GM12878 (cell line): ENCODE measurements around the gene SLC25A45. TPM values are rescaled to one million over a fixed set of nuclear protein-coding genes. Genes with fewer than 3 reads are reported as not detected.
A peak's percentile ranks its signal among the peaks of the same experiment; 100 is the strongest.

Experiments
- ASH2L ChIP-seq: fragments of 300-600, 200-600 bp; sonication (generic); IDR thresholded peaks from 2 replicates; pipeline ENCODE4 v1.6.1; 2017; ENCODE audit warnings: low read depth, mild to moderate bottlenecking, borderline replicate concordance
- ATF2 ChIP-seq: IDR thresholded peaks from 2 replicates; pipeline ENCODE4 v1.6.1; 2012; ENCODE audit warnings: low read length, inconsistent platforms
- BCL11A ChIP-seq: IDR thresholded peaks from 2 replicates; pipeline ENCODE4 v1.6.1; 2011; ENCODE audit warnings: low read depth, low read length
- BCL3 ChIP-seq: IDR thresholded peaks from 2 replicates; pipeline ENCODE4 v1.6.1; 2011; ENCODE audit warnings: borderline replicate concordance, low read depth, mild to moderate bottlenecking, moderate library complexity, low read length; ENCODE audit not compliant: insufficient read depth, poor library complexity, severe bottlenecking
- CBX5 ChIP-seq: sonication (generic); IDR thresholded peaks from 2 replicates; pipeline ENCODE4 v1.6.1; 2016; ENCODE audit warnings: low read depth, moderate library complexity, mild to moderate bottlenecking, inconsistent platforms
- EED ChIP-seq: sonication (generic); IDR thresholded peaks from 2 replicates; pipeline ENCODE4 v1.6.1; 2016; ENCODE audit warnings: antibody characterized with exemption, low read depth
- FOXK2 ChIP-seq: fragments of 450-650 bp; IDR thresholded peaks from 2 replicates; pipeline ENCODE4 v1.6.1; 2017; ENCODE audit warnings: mild to moderate bottlenecking, moderate library complexity
- IKZF2 ChIP-seq, 2 experiments: fragments of 450-650 bp; IDR thresholded peaks; 2 replicates each; pipeline ENCODE4 v1.6.1; 2017; ENCODE audit warnings: mild to moderate bottlenecking in 2 of 2, moderate library complexity in 2 of 2
- KDM1A ChIP-seq: fragments of 200-600 bp; sonication (generic); IDR thresholded peaks from 2 replicates; pipeline ENCODE4 v1.6.1; 2016; ENCODE audit warnings: borderline replicate concordance
- MYC ChIP-seq: IDR thresholded peaks from 2 replicates; pipeline ENCODE4 v1.6.1; 2011; ENCODE audit warnings: mild to moderate bottlenecking, low read length, moderate library complexity, inconsistent platforms; ENCODE audit not compliant: insufficient read depth, insufficient replicate concordance, insufficient read length, severe bottlenecking
- NFIC ChIP-seq: IDR thresholded peaks from 2 replicates; pipeline ENCODE4 v1.6.1; 2012; ENCODE audit warnings: low read depth, mild to moderate bottlenecking, inconsistent platforms, low read length, moderate library complexity
- RCOR1 ChIP-seq: conservative IDR thresholded peaks from 2 replicates; pipeline ENCODE4 v1.6.1; 2012; ENCODE audit warnings: low read depth, low read length, improper control_type of control experiment
- STAT3 ChIP-seq: IDR thresholded peaks from 2 replicates; pipeline ENCODE4 v1.6.1; 2011; ENCODE audit warnings: low read depth, low read length, improper control_type of control experiment
- SUZ12 ChIP-seq: fragments of 200-600 bp; sonication (generic); IDR thresholded peaks from one replicate; pipeline ENCODE4 v1.6.1; 2018; ENCODE audit warnings: antibody characterized with exemption, mild to moderate bottlenecking; ENCODE audit not compliant: unreplicated experiment
- TARDBP ChIP-seq: IDR thresholded peaks from 2 replicates; pipeline ENCODE4 v1.6.1; 2016; ENCODE audit warnings: borderline replicate concordance
- YY1 ChIP-seq: IDR thresholded peaks from 2 replicates; pipeline ENCODE4 v1.6.1; 2011; ENCODE audit warnings: low read depth, mild to moderate bottlenecking, low read length
- ZBTB40 ChIP-seq: fragments of 450-650 bp; IDR thresholded peaks from 2 replicates; pipeline ENCODE4 v1.6.1; 2016; ENCODE audit warnings: mild to moderate bottlenecking, moderate library complexity, borderline replicate concordance
- ZNF207 ChIP-seq: fragments of 450-650 bp; IDR thresholded peaks from 2 replicates; pipeline ENCODE4 v1.6.1; 2014; ENCODE audit warnings: antibody characterized with exemption, mild to moderate bottlenecking, borderline replicate concordance
- ZNF217 ChIP-seq: fragments of 450-650 bp; IDR thresholded peaks from 2 replicates; pipeline ENCODE4 v1.6.1; 2017; ENCODE audit warnings: antibody characterized with exemption, mild to moderate bottlenecking
- ZSCAN29 ChIP-seq: fragments of 450-650 bp; IDR thresholded peaks from 2 replicates; pipeline ENCODE4 v1.6.1; 2017; ENCODE audit warnings: mild to moderate bottlenecking, moderate library complexity
- polyA plus RNA-seq, 11 experiments: library from polyadenylated mRNA; depleted of rRNA in 4 of 11; unstranded in 6 of 11; stranded (reverse) in 5 of 11; fragments of >200 nt; fragmentation: Nextera tagmentation in 4 of 11; fragmentation: Illumina TruSeq in 1 of 11; extraction: Ambion mirVana in 4 of 11; extraction: Trizol in 1 of 11; gene quantifications; 1 replicate in 1 of 11; 2 replicates in 10 of 11; pipeline versions ENCODE4 v1.2.1 to v1.2.3, GENCODE V29; 2011 to 2016; ENCODE audit warnings: inconsistent platforms in 2 of 11, missing spikeins in 2 of 11, low read depth in 1 of 11
- total RNA-seq, 4 experiments: library from RNA; depleted of rRNA in 3 of 4; stranded (reverse); fragments of >200 nt in 3 of 4; fragmentation: Illumina TruSeq in 1 of 4; extraction: Trizol in 1 of 4; gene quantifications; 2 replicates each; pipeline versions ENCODE4 v1.2.1 to v1.2.3, GENCODE V29; 2013 to 2021
- TF ChIP-seq, protein P1 (sequence below): fragments of 450-650 bp; IDR thresholded peaks from 2 replicates; pipeline ENCODE4 v1.6.1; 2017; ENCODE audit warnings: mild to moderate bottlenecking

SLC25A45 gene
- total and polyA plus RNA-seq, 10 of the 15 experiments (the other 5 are each of a cell fraction or from before 2014, with no cell fraction given): 4.1 to 35.2 (median 20.3) TPM

DNA sequence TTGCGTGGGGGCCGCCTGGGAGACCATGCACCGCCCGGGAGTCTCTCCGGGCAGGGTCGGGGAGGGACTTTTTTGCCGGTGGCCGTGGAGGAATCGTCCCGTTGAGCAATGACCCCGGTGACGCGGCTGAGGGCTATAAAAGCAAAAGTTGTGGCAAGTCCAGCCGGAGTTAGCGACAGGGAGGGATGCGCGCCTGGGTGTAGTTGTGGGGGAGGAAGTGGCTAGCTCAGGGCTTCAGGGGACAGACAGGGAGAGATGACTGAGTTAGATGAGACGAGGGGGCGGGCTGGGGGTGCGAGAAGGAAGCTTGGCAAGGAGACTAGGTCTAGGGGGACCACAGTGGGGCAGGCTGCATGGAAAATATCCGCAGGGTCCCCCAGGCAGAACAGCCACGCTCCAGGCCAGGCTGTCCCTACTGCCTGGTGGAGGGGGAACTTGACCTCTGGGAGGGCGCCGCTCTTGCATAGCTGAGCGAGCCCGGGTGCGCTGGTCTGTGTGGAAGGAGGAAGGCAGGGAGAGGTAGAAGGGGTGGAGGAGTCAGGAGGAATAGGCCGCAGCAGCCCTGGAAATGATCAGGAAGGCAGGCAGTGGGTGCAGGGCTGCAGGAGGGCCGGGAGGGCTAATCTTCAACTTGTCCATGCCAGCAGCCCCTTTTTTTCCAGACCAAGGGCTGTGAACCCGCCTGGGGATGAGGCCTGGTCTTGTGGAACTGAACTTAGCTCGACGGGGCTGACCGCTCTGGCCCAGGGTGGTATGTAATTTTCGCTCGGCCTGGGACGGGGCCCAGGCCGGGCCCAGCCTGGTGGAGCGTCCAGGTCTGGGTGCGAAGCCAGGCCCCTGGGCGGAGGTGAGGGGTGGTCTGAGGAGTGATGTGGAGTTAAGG is 40.4 kb upstream of the SLC25A45 start, which contains the start of gene NEAT1 (continued):
- 0 out of 2 replicates have a peak, but pooled peaks have one; percentile 30 for TF ChIP-seq ZBTB40
- TF ChIP-seq ZNF217: no peak; the same call in 1 of the 2 replicates
- peak; percentile 82 for TF ChIP-seq TARDBP
- no peak for TF ChIP-seq ATF2
- TF ChIP-seq MYC: no peak
- no peak for TF ChIP-seq CBX5
- TF ChIP-seq RCOR1: peak; percentile 94; the same call in 1 of the 2 replicates
- TF ChIP-seq IKZF2 (IDR thresholded peaks at IDR 0.05): peak in 1 of 2 experiments; percentile 97; a peak in 2 of 4 replicates
- peak; percentile 80 for TF ChIP-seq BCL3
- TF ChIP-seq FOXK2: no peak; the same call in 1 of the 2 replicates
- TF ChIP-seq ZSCAN29: peak; percentile 67
- no peak for TF ChIP-seq KDM1A
- peak; percentile 88 for TF ChIP-seq YY1
- no peak for TF ChIP-seq SUZ12
- peak; percentile 72; the same call in 1 of the 2 replicates for TF ChIP-seq ZNF207
- 0 out of 2 replicates have a peak, but pooled peaks have one; percentile 49 for TF ChIP-seq ASH2L
- TF ChIP-seq, protein P1, sequence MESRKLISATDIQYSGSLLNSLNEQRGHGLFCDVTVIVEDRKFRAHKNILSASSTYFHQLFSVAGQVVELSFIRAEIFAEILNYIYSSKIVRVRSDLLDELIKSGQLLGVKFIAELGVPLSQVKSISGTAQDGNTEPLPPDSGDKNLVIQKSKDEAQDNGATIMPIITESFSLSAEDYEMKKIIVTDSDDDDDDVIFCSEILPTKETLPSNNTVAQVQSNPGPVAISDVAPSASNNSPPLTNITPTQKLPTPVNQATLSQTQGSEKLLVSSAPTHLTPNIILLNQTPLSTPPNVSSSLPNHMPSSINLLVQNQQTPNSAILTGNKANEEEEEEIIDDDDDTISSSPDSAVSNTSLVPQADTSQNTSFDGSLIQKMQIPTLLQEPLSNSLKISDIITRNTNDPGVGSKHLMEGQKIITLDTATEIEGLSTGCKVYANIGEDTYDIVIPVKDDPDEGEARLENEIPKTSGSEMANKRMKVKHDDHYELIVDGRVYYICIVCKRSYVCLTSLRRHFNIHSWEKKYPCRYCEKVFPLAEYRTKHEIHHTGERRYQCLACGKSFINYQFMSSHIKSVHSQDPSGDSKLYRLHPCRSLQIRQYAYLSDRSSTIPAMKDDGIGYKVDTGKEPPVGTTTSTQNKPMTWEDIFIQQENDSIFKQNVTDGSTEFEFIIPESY: 0 out of 2 replicates have a peak, but pooled peaks have one; percentile 1
- no peak for TF ChIP-seq NFIC
- TF ChIP-seq BCL11A: peak; percentile 76
- TF ChIP-seq STAT3: no peak
- TF ChIP-seq EED: peak; percentile 70; the same call in 1 of the 2 replicates
